GM19193 (cell line): ENCODE measurements around the gene MIEF2.

Source experiments
- POLR2A ChIP-seq: IDR thresholded peaks from 4 replicates; pipeline ENCODE4 v1.6.1; 2011; ENCODE audit not compliant: insufficient read depth, insufficient read length; ENCODE audit errors: extremely low read depth

The MIEF2 gene

GRCh38 chr17:18285296-18285695 is 24.8 kb downstream of the MIEF2 start:
- TF ChIP-seq POLR2A, result no peak

- TF ChIP-seq POLR2A, result no peak
Measured at GRCh38 chr17:18291718-18292540, 31.5 kb downstream of the MIEF2 start.

- TF ChIP-seq POLR2A, result no peak
Measured at GRCh38 chr17:18300725-18301480, 40.4 kb downstream of the MIEF2 start.

GRCh38 chr17:18309202-18309601 is 48.7 kb downstream of the MIEF2 start:
- no peak for TF ChIP-seq POLR2A

- no peak for TF ChIP-seq POLR2A
Measured at GRCh38 chr17:18314059-18314730, 53.7 kb downstream of the MIEF2 start.

- TF ChIP-seq POLR2A, result peak; percentile 76
Measured at GRCh38 chr17:18314731-18315561, 54.5 kb downstream of the MIEF2 start, which contains the start of the genes SMCR8 and TOP3A. SMCR8 (plus strand) TSS chr17:18315293; CDS start chr17:18315790, 497 bp downstream. TOP3A (minus strand) TSS chr17:18314994; CDS start chr17:18314778, 216 bp downstream.

- TF ChIP-seq POLR2A, result no peak
Measured at GRCh38 chr17:18315562-18315922, 55.1 kb downstream of the MIEF2 start.

GRCh38 chr17:18315961-18316360 is 55.5 kb downstream of the MIEF2 start:
- TF ChIP-seq POLR2A, result no peak
